GM18526 (cell line): ENCODE results near the gene C18orf63.

Experiments
- POLR2A ChIP-seq: IDR thresholded peaks from 3 replicates; pipeline ENCODE4 v1.6.1; 2011; ENCODE audit not compliant: insufficient read length; ENCODE audit errors: extremely low read depth

C18orf63 gene

DNA sequence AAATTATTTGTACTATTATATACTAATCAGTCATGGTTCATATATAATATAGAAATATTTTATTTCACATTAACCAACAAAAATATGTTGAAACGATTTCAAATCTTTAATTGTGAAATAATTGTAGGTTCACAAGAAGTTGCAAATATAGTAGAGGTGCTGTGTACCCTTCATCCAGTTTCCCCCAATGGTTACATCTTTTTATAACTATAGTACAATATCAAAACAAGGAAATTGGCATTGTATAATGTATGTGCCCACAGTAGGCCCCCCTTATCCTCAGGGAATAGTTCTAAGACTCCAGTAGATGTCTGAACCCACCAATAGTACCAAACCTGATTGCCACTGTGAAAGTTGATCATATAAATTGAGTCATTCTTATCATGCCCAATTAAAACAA is 16.5 kb upstream of the C18orf63 start:
- no peak for TF ChIP-seq POLR2A

DNA sequence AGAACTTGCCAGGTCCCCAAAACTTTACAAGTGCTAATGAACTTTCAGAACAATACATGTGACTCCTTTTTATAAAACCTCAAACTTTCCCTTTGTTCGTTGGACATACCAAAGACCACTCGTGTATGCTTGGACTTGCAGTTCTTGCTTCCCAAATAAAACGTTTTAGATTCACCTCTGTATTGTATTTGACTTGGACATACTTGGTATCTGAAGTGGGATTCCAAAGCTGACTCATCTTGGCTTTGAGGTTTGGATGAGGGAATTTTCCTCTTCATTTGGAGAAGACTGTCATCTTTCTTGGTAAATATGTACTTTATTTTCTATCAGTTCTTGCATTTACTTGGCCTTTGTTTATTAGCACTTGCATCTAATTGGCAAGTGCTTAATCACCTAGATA is 15.9 kb upstream of the C18orf63 start:
- no peak for TF ChIP-seq POLR2A

DNA sequence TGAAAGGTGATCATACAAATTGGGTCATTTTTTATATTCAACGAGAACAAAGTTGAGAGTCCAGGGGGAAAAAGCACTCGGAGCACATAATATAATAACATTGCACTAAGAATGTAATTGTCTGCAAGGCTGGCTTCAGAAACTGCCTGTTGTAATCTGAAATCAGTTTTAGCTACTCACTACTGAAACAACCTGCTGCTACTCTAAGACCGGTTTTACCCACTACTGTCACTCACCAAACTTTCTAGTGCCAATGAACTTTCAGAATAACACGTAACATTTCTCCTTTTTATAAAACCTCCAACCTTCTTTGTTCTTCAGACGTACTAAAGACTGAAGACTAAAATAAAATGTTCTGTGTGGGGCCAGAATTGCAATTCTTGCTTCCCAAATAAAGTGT is 12.3 kb upstream of the C18orf63 start:
- TF ChIP-seq POLR2A: no peak

DNA sequence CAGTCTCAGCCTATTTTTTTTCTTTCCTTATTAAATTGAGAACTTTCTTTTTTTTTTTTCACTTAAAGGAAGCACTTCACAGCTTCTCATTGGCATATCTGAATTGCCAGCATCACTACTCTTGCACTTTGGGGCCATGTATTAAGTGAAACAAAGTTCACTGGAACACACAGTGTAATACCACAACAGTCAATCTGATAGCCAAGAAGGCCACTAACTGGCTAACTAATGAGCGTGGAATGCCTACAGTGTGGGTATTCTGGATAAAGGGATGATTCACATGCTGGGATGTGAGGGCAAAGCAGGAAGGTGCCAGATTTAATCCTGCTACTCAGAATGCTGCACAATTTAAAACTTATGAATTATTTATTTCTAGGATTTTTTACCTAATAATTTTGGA is 11.7 kb upstream of the C18orf63 start:
- TF ChIP-seq POLR2A: no peak

DNA sequence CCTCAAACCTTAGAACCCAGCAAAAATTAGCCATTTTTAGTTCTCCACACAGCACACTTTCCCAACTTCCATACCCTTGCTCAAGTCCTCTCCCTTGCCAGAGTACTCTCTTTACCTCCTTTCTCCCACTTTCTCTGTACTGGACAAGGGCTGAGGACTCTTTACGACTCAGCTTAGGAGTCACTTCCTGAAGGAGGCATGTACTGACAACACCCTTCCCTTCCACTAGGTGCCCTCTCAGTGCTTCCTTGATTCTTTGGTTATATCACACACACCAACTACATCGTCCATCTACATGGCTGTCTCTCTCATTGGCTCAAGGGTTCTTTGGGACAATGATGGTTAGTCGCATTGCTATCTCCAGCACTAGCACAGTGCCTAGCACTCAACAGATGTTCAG is 5.2 kb upstream of the C18orf63 start:
- TF ChIP-seq POLR2A: no peak

DNA sequence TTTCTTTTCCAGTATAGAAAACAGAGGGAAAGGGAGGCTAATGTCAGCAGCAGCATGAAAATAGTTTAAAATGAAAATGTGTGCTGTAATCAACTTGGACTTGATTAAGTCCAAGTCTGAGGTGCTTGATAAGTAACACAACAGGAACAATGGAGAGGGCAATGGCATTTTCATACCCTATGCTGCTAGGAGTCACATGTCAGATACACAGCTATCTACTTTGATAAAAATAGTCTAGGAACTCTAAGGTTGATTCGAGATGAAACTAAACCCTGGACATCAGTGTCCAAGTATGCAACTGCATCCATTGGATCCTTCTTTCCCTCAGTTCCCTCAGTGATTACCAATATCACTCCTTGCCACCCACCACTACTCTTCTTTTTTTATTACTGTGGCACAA is 4.6 kb upstream of the C18orf63 start:
- TF ChIP-seq POLR2A: no peak

DNA sequence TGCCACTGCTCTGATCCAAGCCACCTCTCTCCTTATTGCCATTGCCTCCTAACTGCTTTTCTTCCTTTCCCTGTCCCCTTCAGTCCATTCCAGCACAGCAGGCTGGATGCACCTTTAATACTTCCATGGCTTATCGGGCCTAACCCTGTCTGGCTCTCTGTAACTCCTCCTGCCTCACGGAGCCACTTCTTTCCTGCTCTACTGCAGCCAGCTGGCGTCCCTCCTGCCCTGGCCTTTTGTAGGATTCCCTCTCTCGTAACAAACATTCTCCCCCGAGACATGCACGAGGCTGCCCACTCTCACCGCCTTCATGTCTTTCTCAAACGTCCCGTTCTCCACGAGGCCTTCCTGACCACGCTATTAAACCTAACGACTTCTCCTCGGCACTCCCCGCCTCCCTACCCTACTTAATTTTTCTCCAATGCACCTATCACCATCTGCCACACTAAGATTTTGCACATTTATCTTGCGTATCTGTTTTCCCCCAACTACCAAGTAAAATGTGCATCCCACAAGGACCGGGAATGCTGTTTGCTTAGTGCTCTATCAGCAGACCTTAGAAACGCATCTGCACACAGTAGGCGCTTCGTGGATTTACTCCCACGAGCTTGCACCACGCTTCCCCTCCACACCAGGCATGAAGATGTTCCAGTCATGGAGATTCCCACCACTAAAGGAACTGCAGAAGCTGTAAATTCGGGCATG is 728 bp upstream of the C18orf63 start:
- TF ChIP-seq POLR2A: no peak

DNA sequence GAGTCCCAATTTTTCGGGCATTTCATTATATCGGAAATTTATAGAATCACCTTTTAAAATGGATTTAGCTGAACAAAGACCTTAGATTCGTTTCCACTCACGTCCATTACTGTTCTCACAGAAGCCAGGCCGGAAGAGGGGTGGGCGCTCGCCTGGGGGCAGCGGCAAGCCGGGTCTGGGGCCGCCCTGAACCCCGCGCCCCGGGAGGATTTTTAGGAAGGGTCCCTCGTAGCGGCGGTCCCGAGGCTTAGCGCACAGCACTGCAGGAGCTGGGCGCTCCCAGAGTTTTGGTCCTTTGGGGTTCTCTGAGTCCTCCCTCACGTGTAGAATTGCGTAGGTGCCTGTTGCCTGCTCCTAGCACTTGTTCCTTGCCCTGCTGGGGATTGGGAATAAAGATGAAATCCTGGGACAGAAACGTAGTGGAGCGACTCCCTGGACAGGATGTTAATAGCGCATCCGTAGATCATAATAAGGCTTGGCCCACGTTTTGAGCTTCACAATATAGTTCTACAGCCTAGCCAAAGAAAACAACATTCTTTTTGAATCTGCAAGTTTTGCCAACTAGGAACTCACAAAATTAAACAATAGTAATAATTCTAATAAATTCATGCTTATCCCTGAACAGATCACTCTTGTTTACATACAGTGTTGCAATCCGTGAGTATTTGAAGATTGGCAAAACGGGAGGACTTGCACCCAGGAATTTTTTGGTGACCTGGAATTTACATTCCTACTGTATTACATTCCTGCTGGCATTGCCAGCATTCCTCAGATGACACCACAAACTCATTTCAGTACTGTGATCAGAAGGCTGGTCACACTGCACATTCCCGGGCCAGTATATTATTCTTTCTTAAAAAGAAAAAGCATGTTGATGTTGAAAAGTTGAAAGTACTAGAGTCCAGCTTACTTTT is 875 bp downstream of the C18orf63 start:
- TF ChIP-seq POLR2A: no peak

DNA sequence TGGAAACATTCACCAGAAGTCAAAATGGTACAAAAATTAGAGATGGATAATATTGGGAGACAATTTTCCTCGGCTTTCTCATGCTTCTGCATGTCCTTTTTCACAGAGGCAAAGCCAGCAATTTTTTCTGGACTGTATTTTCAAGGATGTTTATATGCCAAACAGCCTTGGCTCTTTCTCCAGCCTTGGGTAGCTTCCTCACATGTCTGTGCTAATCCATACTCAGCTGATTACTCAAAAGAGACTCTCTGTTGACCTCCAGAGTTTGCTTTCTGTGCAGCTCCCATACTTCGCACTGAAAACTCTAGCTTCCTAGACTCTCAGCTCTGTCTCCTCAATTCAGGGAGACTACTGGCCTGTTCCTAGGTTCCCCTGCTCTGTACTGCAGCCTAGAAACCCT is 10.6 kb downstream of the C18orf63 start:
- no peak for TF ChIP-seq POLR2A

DNA sequence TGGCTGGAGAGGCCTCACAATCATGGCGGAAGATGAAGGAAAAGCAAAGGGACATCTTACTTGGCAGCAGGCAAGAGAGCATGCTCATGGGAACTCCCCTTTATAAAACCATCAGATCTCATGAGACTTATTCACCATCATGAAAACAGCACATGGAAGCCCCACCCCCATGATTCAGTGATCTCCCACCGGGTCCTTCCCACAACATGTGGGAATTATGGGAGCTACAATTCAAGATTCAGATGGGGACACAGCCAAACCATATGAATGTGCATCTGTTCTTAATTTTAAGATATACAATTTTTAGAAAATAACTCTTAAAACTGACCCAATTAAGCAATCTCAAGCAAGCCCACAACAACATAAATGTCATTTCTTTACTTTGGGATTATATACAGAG is 12.6 kb downstream of the C18orf63 start:
- TF ChIP-seq POLR2A: no peak

DNA sequence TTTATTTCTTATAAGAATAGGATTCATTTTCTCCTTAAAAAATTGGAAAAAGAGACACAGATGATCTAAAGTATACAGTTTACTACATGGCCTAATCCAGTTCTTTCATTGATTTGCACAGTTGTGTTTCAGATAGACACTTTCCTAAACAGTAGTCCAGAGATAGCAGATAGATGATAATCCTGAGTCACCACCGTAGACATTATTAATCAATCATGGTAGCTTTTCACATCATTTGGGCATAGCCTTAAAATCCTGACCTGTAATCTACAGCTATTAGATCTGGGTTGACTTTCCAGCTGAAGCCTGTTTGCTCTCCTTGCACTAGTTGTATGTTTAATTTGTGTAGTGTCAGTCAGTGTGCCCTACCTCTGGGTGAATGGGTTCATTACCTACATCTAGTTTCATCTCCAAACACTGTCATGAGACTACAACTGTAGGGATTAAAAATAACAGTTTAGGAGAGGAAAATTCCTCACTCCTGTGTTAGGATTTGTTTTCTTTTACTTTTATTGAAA is 14.1 kb downstream of the C18orf63 start:
- no peak for TF ChIP-seq POLR2A

DNA sequence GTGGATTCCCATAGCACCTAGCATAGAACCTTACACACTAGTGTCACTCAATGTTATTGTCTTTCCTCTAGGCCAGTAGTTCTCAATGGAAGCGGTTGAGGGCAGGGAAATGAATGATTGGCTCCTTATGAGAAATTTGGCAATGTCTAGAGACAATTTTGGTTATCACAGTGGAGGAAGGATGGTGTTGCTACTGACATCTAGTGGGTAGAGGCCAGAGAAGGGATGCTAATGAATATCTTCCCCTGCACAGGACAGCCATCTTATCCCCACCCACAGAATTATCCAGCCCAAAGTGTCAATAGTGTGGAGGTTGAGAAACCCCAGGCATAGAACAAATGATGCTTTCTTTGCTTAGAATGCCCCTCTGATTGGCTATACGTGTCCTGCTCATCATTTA is 15.8 kb downstream of the C18orf63 start:
- TF ChIP-seq POLR2A: no peak

DNA sequence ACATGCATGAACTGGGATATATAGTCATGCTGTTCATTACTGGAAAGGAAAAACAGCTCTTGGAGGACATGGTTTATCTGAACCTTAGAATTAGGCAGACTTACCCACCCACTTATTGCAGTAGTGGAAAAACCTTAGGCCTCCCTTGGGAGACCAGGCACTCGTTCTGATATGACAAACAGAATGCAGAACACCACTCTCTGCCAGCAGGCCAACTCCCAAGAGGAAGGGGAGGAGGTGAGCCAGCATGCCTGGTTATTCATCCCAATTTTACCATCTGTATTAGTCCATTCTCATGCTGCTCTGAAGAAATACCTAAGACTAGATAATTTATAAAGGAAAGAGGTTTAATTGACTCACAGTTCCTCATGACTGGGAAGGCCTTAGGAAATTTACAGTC is 17.5 kb downstream of the C18orf63 start:
- TF ChIP-seq POLR2A: no peak

DNA sequence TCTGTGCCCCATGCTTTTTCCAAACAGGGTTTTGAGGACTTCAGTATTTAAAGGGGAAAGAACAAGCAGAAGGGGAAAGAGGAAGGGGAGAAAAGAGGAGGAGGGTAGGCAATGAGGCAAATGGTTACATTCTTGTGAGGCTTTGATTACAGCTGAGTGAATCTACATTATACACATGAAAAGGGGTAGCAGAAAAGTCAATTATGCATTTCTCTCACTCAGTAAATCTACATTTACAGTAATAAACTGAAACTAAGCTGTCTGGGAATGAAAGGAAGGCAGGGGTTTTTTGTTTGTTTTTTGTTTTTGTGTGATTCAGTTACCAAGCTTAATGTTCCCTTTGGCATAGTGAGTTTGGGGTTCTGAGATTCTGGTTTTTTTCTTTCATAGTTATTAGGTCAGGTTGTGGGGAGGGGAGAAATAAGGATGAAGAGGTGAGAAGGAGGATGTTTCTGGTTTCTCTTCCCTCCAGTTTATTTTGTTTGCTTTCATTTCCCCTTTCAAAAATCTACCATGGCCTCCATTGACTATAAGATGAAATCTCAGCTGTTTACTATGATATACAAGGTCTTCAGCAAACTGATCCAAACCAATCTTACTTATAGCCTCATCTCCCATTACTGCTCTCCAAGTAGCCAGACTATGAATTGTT is 18.7 kb downstream of the C18orf63 start:
- TF ChIP-seq POLR2A: no peak

DNA sequence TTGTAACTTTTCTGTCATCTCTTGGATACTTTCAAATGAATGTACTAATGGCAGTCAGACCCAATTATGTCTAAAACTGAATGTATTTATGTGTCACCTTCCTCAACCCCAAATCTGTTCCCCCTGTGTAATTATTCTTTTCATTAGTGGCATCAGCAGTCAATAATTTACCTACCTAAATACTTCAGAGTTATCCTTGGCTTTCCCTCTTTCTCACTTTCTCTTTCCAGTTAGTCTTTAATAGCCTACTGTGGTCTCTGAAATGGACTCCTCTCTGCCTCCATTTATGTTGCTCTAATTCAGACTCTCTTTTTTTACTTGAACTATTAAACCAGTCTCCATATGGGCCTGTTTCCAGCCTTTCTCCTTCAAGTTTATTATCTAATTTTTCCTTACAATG is 21.0 kb downstream of the C18orf63 start:
- no peak for TF ChIP-seq POLR2A
